Fibroblast of lung (primary cell): ENCODE results near the gene NR3C2.

Source experiments
- CTCF ChIP-seq, 2 donors: IDR thresholded peaks in 1 of 2; conservative IDR thresholded peaks in 1 of 2; 1 replicate in 1 of 2; 2 replicates in 1 of 2; pipeline ENCODE4 v1.5.1; 2011 to 2012; ENCODE audit warnings: low read length in 2 of 2, control low read depth in 1 of 2, inconsistent platforms in 1 of 2, low read depth in 1 of 2, mild to moderate bottlenecking in 1 of 2
- EZH2 ChIP-seq: IDR thresholded peaks from 2 replicates; pipeline ENCODE4 v1.5.1; 2012; ENCODE audit warnings: low read length, control low read depth, mild to moderate bottlenecking; ENCODE audit errors: missing control alignments

GRCh38 chr4:148229028-148229427 lies 213.2 kb downstream of the NR3C2 start:
- TF ChIP-seq CTCF (conservative IDR thresholded peaks at IDR 0.05 in 1 of 2, IDR thresholded peaks at IDR 0.05 in 1 of 2; ENCODE audit: low read depth in 1 of 2, low read length in 2 of 2) (no peak), EZH2 (no peak)
